Keratinocyte (primary cell): ENCODE results near the gene BUB1. TPM values are rescaled to one million over a fixed set of nuclear protein-coding genes. Genes with fewer than 3 reads are reported as not detected.
"Not testable (repeated sequence)": the region's sequence is repeated elsewhere in the genome, so short reads cannot be mapped to it uniquely, and the experiment has no call there.

ENCODE experiments used
- DNase-seq: peaks from one replicate; pipeline ENCODE4 v3.0.0-alpha.2; 2011; ENCODE audit warnings: low read depth, missing footprints, low spot score
- FAIRE-seq: peaks from 2 replicates; lab custom pipeline; 2011; peaks lifted over from hg19 to GRCh38; lab: Jason Lieb, UNC
- H2AFZ ChIP-seq: 2 replicates; pipeline ENCODE4 v1.6.0; 2012; ENCODE audit warnings: low read length, control low read depth, inconsistent platforms; ENCODE audit not compliant: control insufficient read depth
- H3K27ac ChIP-seq: 2 replicates; pipeline ENCODE4 v1.5.1; 2011; ENCODE audit warnings: low read length; ENCODE audit not compliant: control insufficient read depth, insufficient read depth
- H3K27me3 ChIP-seq: 3 replicates; pipeline ENCODE4 v1.6.0; 2011; ENCODE audit warnings: low read length; ENCODE audit not compliant: control insufficient read depth, insufficient read depth; ENCODE audit errors: extremely low read depth
- H3K36me3 ChIP-seq, 2 experiments: 2 replicates in 1 of 2; 3 replicates in 1 of 2; pipeline ENCODE4 v1.5.1; 2011; ENCODE audit warnings: low read length in 2 of 2, mild to moderate bottlenecking in 1 of 2; ENCODE audit not compliant: control insufficient read depth in 2 of 2, insufficient read depth in 2 of 2; ENCODE audit errors: extremely low read depth in 1 of 2
- H3K4me1 ChIP-seq: 3 replicates; pipeline ENCODE4 v1.5.1; 2011; ENCODE audit warnings: low read length; ENCODE audit not compliant: control insufficient read depth, insufficient read depth; ENCODE audit errors: extremely low read depth
- H3K4me2 ChIP-seq: 3 replicates; pipeline ENCODE4 v1.6.0; 2011; ENCODE audit warnings: low read depth, low read length; ENCODE audit not compliant: control insufficient read depth, insufficient read depth; ENCODE audit errors: extremely low read depth
- H3K4me3 ChIP-seq, 3 experiments: fragments of 200-600 bp in 1 of 3; sonication (generic) in 1 of 3; 2 replicates in 2 of 3; 3 replicates in 1 of 3; pipeline ENCODE4 v1.5.1; 2011 to 2016; ENCODE audit warnings: low read length in 3 of 3, mild to moderate bottlenecking in 3 of 3, control low read depth in 2 of 3, inconsistent platforms in 1 of 3, low read depth in 1 of 3, mixed read lengths in 1 of 3, mixed run types in 1 of 3, moderate library complexity in 1 of 3; ENCODE audit not compliant: control insufficient read depth in 2 of 3, insufficient read depth in 2 of 3; ENCODE audit errors: extremely low read depth in 1 of 3
- H3K79me2 ChIP-seq: 2 replicates; pipeline ENCODE4 v1.6.0; 2012; ENCODE audit warnings: low read length; ENCODE audit not compliant: control insufficient read depth, insufficient read depth
- H3K9ac ChIP-seq: 3 replicates; pipeline ENCODE4 v1.6.0; 2011; ENCODE audit warnings: low read length; ENCODE audit not compliant: control insufficient read depth, insufficient read depth; ENCODE audit errors: extremely low read depth
- H3K9me1 ChIP-seq: 3 replicates; pipeline ENCODE4 v1.6.0; 2011; ENCODE audit warnings: low read length; ENCODE audit not compliant: control insufficient read depth, insufficient read depth; ENCODE audit errors: extremely low read depth
- H3K9me3 ChIP-seq: 2 replicates; pipeline ENCODE4 v1.5.1; 2012; ENCODE audit warnings: low read depth, low read length; ENCODE audit not compliant: control insufficient read depth
- H4K20me1 ChIP-seq: 3 replicates; pipeline ENCODE4 v1.6.0; 2011; ENCODE audit warnings: low read length; ENCODE audit not compliant: control insufficient read depth, insufficient read depth; ENCODE audit errors: extremely low read depth
- EZH2 ChIP-seq: IDR thresholded peaks from one replicate; pipeline ENCODE4 v1.6.1; 2012; ENCODE audit warnings: inconsistent platforms, mild to moderate bottlenecking, low read length, moderate library complexity
- dilution Hi-C: fragments of 300-500 bp; cut with MboI; formaldehyde crosslinking; loops from one replicate; pipeline ENCODE4 v1.7.0; 2020; ENCODE audit warnings: low sequenced_read_pairs; ENCODE audit not compliant: extremely low pct_ligation_motif_present
- polyA plus RNA-seq, 5 experiments: library from polyadenylated mRNA; depleted of rRNA in 3 of 5; stranded (reverse) in 3 of 5; stranded (forward) in 1 of 5; unstranded in 1 of 5; fragments of >200 nt; gene quantifications; 1 replicate in 1 of 5; 2 replicates in 3 of 5; 3 replicates in 1 of 5; pipeline versions ENCODE4 v1.2.1 to v1.2.3, GENCODE V29; 2011 to 2012; ENCODE audit warnings: missing spikeins in 2 of 5, low read depth in 1 of 5, low replicate concordance in 1 of 5
- TF ChIP-seq, protein P1 (sequence below), 3 experiments: IDR thresholded peaks in 1 of 3; conservative IDR thresholded peaks in 1 of 3; optimal IDR thresholded peaks in 1 of 3; 2 replicates in 2 of 3; 3 replicates in 1 of 3; pipeline versions ENCODE3 to v1.5.1; 2011; ENCODE audit warnings: low read length in 3 of 3, mild to moderate bottlenecking in 3 of 3, moderate library complexity in 2 of 3, control low read depth in 1 of 3, inconsistent platforms in 1 of 3; ENCODE audit not compliant: insufficient read depth in 2 of 3; ENCODE audit errors: extremely low read depth in 1 of 3

Gene BUB1
- polyA plus RNA-seq, 1 donor (not counting 4 experiments of a cell fraction or from before 2014, with no cell fraction given): 24.7 TPM

DNA sequence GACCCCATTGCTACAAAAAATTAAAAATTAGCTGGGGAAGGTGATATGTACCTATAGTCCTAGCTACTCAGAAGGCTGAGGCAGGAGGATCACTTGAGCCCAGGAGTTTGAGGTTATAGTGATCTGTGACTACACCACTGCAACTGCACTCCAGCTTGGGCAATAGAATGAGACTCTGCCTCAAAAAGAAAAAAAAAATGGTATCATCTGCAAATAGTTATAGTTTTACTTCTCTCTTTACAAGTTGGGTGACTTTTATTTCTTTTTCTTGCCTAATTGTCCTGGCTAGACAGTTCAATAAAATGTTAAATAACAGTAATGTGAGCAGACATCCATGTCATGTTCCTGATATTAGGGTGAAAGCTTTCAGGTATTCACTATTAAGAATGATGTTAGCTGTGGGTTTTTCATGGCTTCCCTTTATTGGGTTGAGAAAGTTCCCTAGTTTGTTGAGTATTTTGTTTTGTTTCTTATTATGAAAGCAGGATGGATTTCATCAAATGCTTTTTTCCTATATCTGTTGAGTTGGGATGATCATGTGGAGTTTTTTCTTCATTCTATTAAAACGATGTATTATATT is 29.6 kb upstream of the BUB1 start:
- H3K9ac ChIP-seq: no peak overlapping the region
- no peak overlapping the region for H3K4me2 ChIP-seq
- H3K9me3 ChIP-seq: no peaks in the 10 kb centered on the region
- no peaks in the 10 kb centered on the region for H3K9me1 ChIP-seq
- H3K27ac ChIP-seq: no peak overlapping the region
- no peaks in the 10 kb centered on the region for H3K79me2 ChIP-seq
- no peaks in the 10 kb centered on the region for H3K4me1 ChIP-seq
- H4K20me1 ChIP-seq: no peaks in the 10 kb centered on the region
- FAIRE-seq (no peak), DNase-seq (no peak)
- no peak for TF ChIP-seq EZH2
- TF ChIP-seq, protein P1, sequence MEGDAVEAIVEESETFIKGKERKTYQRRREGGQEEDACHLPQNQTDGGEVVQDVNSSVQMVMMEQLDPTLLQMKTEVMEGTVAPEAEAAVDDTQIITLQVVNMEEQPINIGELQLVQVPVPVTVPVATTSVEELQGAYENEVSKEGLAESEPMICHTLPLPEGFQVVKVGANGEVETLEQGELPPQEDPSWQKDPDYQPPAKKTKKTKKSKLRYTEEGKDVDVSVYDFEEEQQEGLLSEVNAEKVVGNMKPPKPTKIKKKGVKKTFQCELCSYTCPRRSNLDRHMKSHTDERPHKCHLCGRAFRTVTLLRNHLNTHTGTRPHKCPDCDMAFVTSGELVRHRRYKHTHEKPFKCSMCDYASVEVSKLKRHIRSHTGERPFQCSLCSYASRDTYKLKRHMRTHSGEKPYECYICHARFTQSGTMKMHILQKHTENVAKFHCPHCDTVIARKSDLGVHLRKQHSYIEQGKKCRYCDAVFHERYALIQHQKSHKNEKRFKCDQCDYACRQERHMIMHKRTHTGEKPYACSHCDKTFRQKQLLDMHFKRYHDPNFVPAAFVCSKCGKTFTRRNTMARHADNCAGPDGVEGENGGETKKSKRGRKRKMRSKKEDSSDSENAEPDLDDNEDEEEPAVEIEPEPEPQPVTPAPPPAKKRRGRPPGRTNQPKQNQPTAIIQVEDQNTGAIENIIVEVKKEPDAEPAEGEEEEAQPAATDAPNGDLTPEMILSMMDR (optimal IDR thresholded peaks at IDR 0.05 in 1 of 3, IDR thresholded peaks at IDR 0.05 in 1 of 3, conservative IDR thresholded peaks at IDR 0.05 in 1 of 3; ENCODE audit: extremely low read depth in 1 of 3, insufficient read depth in 2 of 3, low read length in 3 of 3): no peak
- no peak overlapping the region for H2AFZ ChIP-seq
- H3K36me3 ChIP-seq: no peaks in the 10 kb centered on the region
- dilution Hi-C loops: no loop called here
- peaks cover 37% of the 10 kb centered on the region for H3K27me3 ChIP-seq
- H3K4me3 ChIP-seq: no peak overlapping the region

DNA sequence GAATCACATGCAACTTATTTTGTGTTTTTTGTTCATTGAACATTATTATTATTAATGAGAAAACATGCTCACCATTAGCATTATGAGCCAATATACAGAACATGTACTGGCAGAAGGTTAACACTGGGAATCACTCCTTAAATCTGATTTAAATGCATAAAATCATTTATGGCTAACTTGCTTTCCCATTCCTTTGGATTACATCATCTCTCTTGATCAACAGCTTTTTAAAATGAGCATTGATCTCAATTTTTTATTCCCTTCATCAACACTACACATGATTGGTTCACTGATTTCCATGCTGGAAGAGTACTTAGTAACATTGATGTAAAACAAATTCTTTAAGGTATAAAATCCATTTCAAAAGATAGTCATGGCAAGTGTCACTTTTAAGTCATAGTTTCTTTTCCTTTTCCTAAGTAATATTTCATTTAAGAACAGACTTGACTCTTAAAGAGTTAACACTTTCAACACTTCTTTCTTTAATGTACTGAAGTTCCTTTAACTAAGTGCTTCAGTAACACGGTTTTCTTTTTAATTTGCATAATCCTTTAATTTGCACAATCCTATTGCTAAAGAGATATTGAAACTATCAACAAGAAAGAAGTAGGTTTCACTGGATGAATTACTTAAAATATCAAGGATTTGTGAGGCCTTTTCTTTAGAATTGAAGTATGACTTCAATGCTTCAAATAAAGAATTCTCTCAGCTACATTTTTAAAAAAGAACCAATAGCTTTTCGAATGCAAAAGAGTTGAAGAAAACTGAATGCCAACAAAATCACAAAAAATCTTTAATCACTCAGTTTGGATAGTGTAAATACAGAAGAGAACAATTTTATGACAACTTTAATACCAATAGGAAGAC is 24.9 kb upstream of the BUB1 start:
- FAIRE-seq: no peak
- H3K9me1 ChIP-seq: no peaks in the 10 kb centered on the region
- H2AFZ ChIP-seq: no peak overlapping the region
- no peaks in the 10 kb centered on the region for H3K9me3 ChIP-seq
- no peaks in the 10 kb centered on the region for H3K36me3 ChIP-seq
- H3K9ac ChIP-seq: no peak overlapping the region
- TF ChIP-seq EZH2: no peak
- TF ChIP-seq, protein P1 (optimal IDR thresholded peaks at IDR 0.05 in 1 of 3, IDR thresholded peaks at IDR 0.05 in 1 of 3, conservative IDR thresholded peaks at IDR 0.05 in 1 of 3; ENCODE audit: extremely low read depth in 1 of 3, insufficient read depth in 2 of 3, low read length in 3 of 3): no peak
- no peak overlapping the region for H3K4me3 ChIP-seq
- H3K27ac ChIP-seq: no peak overlapping the region
- H3K4me1 ChIP-seq: no peaks in the 10 kb centered on the region
- H3K4me2 ChIP-seq: no peak overlapping the region
- dilution Hi-C loops: no loop called here
- DNase-seq: no peak
- H4K20me1 ChIP-seq: no peaks in the 10 kb centered on the region
- peaks cover 9% of the 10 kb centered on the region for H3K27me3 ChIP-seq
- no peaks in the 10 kb centered on the region for H3K79me2 ChIP-seq

DNA sequence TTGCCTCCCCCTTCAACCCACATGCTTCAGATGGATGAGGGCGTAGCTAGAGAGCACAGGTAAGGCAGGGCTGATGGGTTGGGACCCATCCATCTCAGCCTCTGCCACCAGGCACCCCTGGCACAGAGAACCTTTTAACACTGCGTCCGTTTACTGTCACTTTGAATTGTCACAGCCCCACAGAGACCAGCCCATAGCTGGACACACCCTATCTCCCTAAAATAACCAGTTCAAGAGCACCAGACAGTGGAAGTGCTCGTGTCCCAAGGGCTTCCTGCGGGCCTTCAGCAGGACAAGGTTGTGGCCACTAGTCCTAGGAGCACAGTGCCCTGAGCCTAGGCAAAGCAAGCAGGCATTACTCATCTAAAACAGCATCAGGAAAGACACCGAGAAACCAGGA is 20.4 kb upstream of the BUB1 start:
- H2AFZ ChIP-seq, FAIRE-seq, dilution Hi-C loops: not testable (repeated sequence)

More for the DNA sequence above, 20.4 kb upstream of the BUB1 start:
- not testable (repeated sequence) for H3K9ac ChIP-seq, H4K20me1 ChIP-seq, DNase-seq, H3K4me1 ChIP-seq, H3K4me2 ChIP-seq, H3K9me1 ChIP-seq, H3K27me3 ChIP-seq, H3K36me3 ChIP-seq, H3K27ac ChIP-seq, H3K4me3 ChIP-seq, H3K9me3 ChIP-seq, H3K79me2 ChIP-seq
